GM20000 (cell line): ENCODE measurements around the gene RAN.

Experiments
- DNase-seq: peaks from one replicate; pipeline ENCODE4 v3.0.0; 2012; ENCODE audit warnings: low spot score
- TF ChIP-seq, protein P1 (sequence below): IDR thresholded peaks from 2 replicates; pipeline ENCODE4 v1.5.1; 2012; ENCODE audit warnings: mild to moderate bottlenecking, control low read depth; ENCODE audit errors: extremely low read depth, missing control alignments

Gene RAN

DNA sequence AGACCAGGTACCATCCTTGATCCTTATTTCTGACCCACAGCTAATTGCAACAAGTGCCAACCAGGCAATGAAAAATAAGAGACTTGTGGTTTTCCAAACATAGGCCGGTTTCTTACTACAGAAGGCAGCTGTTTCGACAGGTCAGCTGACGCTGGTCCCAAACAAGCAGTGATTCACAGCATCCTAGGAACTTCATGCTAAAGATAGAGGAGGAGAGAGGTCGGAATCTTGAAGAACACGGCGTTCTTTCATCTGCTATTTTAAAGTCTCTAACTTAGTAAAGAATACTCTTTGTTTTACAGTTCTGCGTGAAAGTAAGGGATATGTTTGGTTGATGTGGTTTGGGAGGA, 53.8 kb downstream of the RAN start:
- no peak for DNase-seq
- TF ChIP-seq, protein P1, sequence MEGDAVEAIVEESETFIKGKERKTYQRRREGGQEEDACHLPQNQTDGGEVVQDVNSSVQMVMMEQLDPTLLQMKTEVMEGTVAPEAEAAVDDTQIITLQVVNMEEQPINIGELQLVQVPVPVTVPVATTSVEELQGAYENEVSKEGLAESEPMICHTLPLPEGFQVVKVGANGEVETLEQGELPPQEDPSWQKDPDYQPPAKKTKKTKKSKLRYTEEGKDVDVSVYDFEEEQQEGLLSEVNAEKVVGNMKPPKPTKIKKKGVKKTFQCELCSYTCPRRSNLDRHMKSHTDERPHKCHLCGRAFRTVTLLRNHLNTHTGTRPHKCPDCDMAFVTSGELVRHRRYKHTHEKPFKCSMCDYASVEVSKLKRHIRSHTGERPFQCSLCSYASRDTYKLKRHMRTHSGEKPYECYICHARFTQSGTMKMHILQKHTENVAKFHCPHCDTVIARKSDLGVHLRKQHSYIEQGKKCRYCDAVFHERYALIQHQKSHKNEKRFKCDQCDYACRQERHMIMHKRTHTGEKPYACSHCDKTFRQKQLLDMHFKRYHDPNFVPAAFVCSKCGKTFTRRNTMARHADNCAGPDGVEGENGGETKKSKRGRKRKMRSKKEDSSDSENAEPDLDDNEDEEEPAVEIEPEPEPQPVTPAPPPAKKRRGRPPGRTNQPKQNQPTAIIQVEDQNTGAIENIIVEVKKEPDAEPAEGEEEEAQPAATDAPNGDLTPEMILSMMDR: no peak
